Measurements from ENCODE around the gene QSOX2. TPM values are rescaled to one million over a fixed set of nuclear protein-coding genes. Genes with fewer than 3 reads are reported as not detected.

QSOX2 gene
- total RNA-seq, 1 donor = 7.1 TPM

DNA sequence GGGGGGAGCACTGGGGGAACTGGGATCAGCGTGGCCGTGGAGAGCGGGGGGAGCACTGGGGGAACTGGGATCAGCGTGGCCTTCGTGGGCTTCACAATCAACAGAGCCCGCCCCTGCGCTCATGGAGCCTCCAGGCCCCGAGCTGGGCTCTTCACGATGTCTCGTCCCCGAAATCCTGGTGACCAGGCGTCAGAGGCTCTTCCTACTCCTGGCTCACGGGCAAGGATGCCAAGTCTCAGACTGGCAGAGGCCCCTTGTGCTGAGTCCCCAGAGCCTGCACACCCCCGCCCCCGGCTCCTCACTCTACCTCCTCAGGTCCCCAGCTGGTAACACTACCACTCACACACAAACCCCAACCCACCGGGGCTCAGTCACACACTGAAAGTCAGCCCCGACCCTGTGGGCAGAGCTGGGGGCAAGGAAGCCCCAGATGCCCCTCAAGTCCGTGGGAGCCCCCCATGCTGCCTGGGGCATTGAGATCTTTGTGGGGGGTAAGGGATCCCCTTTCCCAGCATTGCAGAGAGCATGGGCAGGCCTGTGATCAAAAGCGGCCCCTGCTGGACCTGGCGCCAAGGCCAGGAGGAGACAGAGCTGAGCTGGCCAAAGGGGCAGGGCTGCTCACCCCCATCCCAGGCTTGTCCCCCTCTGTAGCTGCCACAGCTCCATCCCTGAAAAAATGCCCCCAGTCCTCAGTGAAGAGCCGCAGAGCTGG lies 67.4 kb downstream of the QSOX2 start:
- no peak for DNase-seq (ENCODE audit: low read depth)
- no peak for TF ChIP-seq CTCF (IDR thresholded peaks at IDR 0.05; ENCODE audit: insufficient read depth, low read length)
- no peak overlapping the region for H3K4me3 ChIP-seq (ENCODE audit: low read depth, low read length)

DNA sequence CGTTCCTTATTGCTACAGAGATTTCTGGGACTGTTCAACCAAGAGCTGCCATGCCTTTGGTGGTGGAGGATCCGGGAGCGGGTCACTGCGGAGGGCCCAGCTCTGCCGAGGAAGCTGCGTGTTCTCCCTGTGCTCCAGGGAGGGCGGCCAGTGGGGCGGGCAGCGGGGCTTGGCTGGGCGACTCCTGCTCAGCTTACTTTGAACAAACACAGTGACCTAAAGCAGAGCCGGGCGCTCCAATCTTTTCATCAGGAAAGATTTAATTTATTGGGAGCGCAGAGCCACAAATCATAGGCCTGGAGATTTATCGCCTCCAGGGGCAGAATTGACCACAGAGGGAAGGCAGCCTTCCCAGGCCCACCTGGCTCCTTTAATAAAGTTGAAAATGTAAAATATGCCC lies 68.4 kb downstream of the QSOX2 start:
- no peak overlapping the region for H3K4me3 ChIP-seq (ENCODE audit: low read depth, low read length)
- no peak for DNase-seq (ENCODE audit: low read depth)
- TF ChIP-seq CTCF (IDR thresholded peaks at IDR 0.05; ENCODE audit: insufficient read depth, low read length) = no peak

DNA sequence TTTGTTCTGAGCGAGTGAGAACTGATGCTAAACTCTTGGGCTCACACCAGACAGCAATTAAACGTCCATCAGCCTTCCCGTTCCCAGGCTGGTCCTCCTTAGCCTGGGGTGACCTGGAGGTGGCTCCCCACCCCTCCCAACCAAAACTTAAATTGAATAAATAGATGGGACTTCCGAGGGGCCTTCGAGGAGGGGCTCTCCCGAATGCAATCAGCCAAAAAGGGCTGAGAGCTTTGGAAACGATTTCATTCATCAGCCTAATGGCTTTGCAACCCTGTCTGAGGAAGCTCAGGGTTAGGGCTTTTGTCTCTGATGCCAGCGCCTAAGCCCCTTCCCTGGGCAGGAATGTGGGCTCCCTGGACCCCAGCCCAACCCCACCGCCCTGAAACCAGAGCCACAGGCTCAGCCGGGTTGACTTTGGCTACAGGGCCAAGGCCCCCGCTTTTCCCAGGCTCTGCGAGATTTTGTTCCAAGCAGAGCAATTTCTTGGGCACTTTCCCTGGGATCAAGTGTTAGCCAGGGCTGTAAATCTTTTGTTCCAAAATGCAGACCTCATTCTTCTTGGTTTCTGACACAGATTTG lies 69.9 kb downstream of the QSOX2 start:
- no peak for DNase-seq (ENCODE audit: low read depth)
- H3K4me3 ChIP-seq (ENCODE audit: low read depth, low read length) = no peak overlapping the region
- TF ChIP-seq CTCF (IDR thresholded peaks at IDR 0.05; ENCODE audit: insufficient read depth, low read length) = no peak

GRCh38 chr9:136174779-136175615 lies 70.6 kb downstream of the QSOX2 start:
- H3K4me3 ChIP-seq (ENCODE audit: low read depth, low read length) = no peak overlapping the region
- no peak for TF ChIP-seq CTCF (IDR thresholded peaks at IDR 0.05; ENCODE audit: insufficient read depth, low read length)
- no peak for DNase-seq (ENCODE audit: low read depth)

GRCh38 chr9:136173648-136174290 lies 71.8 kb downstream of the QSOX2 start:
- DNase-seq (ENCODE audit: low read depth) = no peak
- TF ChIP-seq CTCF (IDR thresholded peaks at IDR 0.05; ENCODE audit: insufficient read depth, low read length) = no peak
- H3K4me3 ChIP-seq (ENCODE audit: low read depth, low read length) = no peak overlapping the region

DNA sequence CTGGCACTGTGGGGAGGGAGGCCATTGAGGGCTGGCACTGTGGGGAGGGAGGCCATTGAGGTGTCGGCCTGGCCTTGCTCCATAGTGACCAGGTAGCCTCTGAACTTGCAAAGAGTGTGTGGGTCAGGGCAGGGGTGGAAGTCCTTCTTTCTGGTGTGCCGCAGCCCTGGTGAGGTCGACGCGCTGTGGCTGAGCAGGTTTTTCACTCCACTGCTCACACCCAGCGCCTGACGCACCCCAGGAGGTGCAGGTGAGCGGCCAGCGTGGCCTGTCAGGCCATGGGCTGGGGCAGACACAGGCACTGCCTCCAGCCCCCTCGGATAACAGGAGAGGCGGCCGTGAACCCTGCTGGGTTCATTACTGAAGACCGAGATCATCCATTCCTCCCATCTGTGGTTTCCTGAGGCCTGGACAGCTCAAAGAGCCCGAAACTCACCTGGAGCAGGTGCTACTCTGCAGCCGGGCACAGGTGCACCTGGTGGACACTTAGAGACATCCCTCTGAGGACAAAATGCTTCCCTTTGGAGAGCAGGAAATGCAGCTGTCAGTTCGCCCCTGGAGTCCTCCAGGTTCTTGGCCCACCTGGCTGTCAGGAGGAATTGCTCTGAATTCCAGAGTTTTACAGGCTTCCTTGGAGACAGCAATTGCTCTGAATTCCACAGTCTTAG lies 73.1 kb downstream of the QSOX2 start:
- no peak overlapping the region for H3K4me3 ChIP-seq (ENCODE audit: low read depth, low read length)
- TF ChIP-seq CTCF (IDR thresholded peaks at IDR 0.05; ENCODE audit: insufficient read depth, low read length) = no peak
- no peak for DNase-seq (ENCODE audit: low read depth)
